Testis (tissue), 2 donors: ENCODE data around the gene TLX1.

Experiments used
- CTCF ChIP-seq, 3 experiments: fragments of 450-650 bp in 2 of 3; fragments of 200-600 bp in 1 of 3; sonication (generic) in 1 of 3; IDR thresholded peaks; one replicate each; pipeline ENCODE4 v1.5.1; 2016 to 2019; ENCODE audit warnings: antibody characterized with exemption in 3 of 3, mild to moderate bottlenecking in 2 of 3, moderate library complexity in 1 of 3
- POLR2A ChIP-seq: fragments of 450-650 bp; IDR thresholded peaks from one replicate; pipeline ENCODE4 v1.6.1; 2017; ENCODE audit warnings: antibody characterized with exemption, mild to moderate bottlenecking, moderate library complexity

GRCh38 chr10:101145750-101146391 lies 14.8 kb downstream of the TLX1 start:
- TF ChIP-seq POLR2A (no peak), CTCF (IDR thresholded peaks at IDR 0.05) (no peak)
